ENCODE measurements around the gene EPS8L3. TPM values are rescaled to one million over a fixed set of nuclear protein-coding genes. Genes with fewer than 3 reads are reported as not detected.

The EPS8L3 gene, protein sequence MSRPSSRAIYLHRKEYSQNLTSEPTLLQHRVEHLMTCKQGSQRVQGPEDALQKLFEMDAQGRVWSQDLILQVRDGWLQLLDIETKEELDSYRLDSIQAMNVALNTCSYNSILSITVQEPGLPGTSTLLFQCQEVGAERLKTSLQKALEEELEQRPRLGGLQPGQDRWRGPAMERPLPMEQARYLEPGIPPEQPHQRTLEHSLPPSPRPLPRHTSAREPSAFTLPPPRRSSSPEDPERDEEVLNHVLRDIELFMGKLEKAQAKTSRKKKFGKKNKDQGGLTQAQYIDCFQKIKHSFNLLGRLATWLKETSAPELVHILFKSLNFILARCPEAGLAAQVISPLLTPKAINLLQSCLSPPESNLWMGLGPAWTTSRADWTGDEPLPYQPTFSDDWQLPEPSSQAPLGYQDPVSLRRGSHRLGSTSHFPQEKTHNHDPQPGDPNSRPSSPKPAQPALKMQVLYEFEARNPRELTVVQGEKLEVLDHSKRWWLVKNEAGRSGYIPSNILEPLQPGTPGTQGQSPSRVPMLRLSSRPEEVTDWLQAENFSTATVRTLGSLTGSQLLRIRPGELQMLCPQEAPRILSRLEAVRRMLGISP
- 1 to 10 TPM in 1 of 2 donors, not detected in 1; 4.2 TPM for total RNA-seq

DNA sequence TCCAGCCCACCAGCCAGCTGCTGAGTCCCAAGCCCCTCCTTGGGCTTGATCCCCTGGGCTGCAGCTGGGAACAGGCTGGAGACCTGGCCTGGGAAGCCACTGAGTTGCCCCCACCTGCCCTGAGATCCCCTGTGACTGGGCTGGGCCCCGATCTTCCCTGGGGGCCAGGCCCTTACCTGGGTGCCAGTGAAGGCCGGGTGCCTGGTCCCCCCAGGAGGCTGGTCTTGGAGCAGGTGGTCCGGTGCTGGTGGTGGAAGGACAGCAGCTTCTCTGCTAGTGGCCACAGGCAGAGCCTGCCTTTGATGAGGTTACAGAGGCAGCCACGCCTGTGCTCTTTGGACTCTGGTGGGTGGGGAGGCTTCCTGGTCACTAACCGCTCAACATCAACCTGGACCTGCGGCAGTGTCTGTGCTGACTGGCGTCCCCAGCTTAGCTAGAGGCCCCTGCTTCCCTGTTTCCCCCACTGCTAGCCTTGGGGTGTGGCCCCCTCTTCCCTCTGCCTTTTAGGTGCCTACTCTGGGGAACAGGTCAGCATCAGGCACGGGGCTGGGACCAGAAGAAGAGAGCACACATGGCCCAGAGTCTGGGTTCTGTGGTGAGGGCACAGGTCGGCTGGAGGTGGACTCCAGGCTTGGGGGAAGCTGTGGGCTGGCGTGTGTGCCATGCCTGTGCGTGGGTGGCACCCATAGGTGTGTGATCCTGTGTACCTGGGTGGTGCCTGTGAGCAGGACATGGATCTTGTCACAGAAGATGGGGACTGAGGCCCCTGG is at the start of gene EPS8L3:
Gene EPS8L3 (minus strand): TSS at position 278 of the 770 bp plus-strand sequence. CDS start 2,174 bp downstream, outside the sequence.
- ATAC-seq (no peak), DNase-seq (peak; percentile 3 to 19 (median 9))
- 77 to 78% methylated on average over 5 to 11 of the region's 11 CpGs for WGBS, 2 donors
- Histone ChIP-seq H3K4me1 (peaks cover 5% of the 10 kb centered on the region), H3K27me3 (no peaks in the 10 kb centered on the region), H3K36me3 (replicated peaks in 1 of 2; ENCODE audit: insufficient read depth in 1 of 2, low read depth in 2 of 2) (no peaks in the 10 kb centered on the region), H3K9me3 (no peaks in the 10 kb centered on the region), H3K4me3 (no peak within 1 kb of the TSS), H3K27ac (no peak within 1 kb of the TSS)
- intact Hi-C loops (cut with DNase I), result no loop called here
- TF ChIP-seq POLR2A (IDR thresholded peaks at IDR 0.05) (peak in 1 of 3 donors; percentile 10), CTCF (IDR thresholded peaks at IDR 0.05) (no peak)

DNA sequence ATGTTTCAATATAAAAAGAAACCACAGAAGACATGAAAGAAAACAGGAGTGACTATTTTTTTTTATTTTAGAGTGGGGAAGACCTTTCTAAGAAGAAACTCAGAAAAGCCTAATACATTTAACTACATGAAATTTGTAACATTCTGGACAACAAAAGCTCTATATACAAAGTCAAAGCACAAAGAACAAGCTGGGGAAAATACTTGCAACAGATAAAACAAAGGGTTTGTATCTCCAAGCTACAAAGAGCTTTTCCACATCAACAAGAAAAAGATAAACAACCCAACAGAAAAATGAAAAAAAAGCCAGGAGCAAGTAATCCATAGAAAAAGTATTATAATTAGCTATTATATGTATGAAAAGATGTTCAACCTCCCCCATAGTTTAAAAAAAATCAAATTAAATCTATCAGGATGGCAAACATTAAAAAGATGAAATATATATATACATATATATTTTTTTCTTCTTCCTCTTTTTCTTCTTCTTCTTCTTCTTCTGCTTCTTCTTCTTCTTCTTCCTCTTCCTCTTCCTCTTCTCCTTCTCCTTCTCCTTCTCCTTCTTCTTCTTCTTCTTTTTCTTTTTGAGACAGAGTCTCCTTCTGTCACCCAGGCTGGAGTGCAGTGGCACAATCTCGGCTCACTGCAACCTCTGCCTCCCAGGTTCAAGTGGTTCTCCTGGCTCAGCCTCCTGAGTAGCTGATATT is 49.1 kb upstream of the EPS8L3 start:
- intact Hi-C loops (cut with DNase I), result no loop called here
- no peak overlapping the region for H3K4me3 ChIP-seq
- H3K27me3 ChIP-seq, result no peaks in the 10 kb centered on the region
- DNase-seq (no peak), ATAC-seq (no peak)
- TF ChIP-seq CTCF (IDR thresholded peaks at IDR 0.05) (no peak), POLR2A (IDR thresholded peaks at IDR 0.05) (no peak)
- H3K4me1 ChIP-seq, result no peaks in the 10 kb centered on the region
- no peak overlapping the region for H3K27ac ChIP-seq
- 43 to 71% methylated on average over 1 of the region's 1 CpG for WGBS, 2 donors
- no peaks in the 10 kb centered on the region for H3K36me3 ChIP-seq (replicated peaks in 1 of 2; ENCODE audit: insufficient read depth in 1 of 2, low read depth in 2 of 2)
- H3K9me3 ChIP-seq, result peaks cover 0 to 9% (median 0%) of the 10 kb centered on the region in 3 donors

DNA sequence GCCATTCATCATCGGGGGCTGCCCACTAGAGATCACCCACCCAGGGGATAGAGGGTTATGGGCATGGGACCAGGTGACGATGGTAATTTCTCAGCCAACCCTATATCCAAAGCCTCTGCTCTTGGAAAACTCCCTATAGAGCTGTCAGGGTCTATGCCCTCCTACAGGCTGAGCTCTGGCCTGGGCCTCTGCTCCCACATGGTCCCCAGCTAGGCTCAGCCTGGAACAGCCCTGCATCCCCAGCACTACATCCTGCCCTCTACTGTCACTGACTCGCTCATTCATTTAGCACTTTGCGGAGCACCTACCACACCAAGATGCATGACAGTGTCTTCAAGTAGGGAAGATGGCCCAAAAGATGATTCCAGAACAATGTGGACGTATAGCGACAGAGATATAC is 45.0 kb upstream of the EPS8L3 start:
- ATAC-seq, result no peak

More for the DNA sequence above, 45.0 kb upstream of the EPS8L3 start:
- WGBS, 2 donors, result 95% methylated on average over 4 to 6 of the region's 6 CpGs
- Histone ChIP-seq H3K36me3 (replicated peaks in 1 of 2; ENCODE audit: insufficient read depth in 1 of 2, low read depth in 2 of 2) (no peaks in the 10 kb centered on the region), H3K27ac (no peak overlapping the region), H3K9me3 (no peaks in the 10 kb centered on the region), H3K4me1 (no peaks in the 10 kb centered on the region), H3K4me3 (no peak overlapping the region), H3K27me3 (no peaks in the 10 kb centered on the region)
- no peak for TF ChIP-seq POLR2A (IDR thresholded peaks at IDR 0.05)
- no peak for TF ChIP-seq CTCF (IDR thresholded peaks at IDR 0.05)
- no peak for DNase-seq
- intact Hi-C loops (cut with DNase I), result no loop called here
